Endodermal cell (in vitro differentiated cells): ENCODE results near the gene CIZ1. TPM values are rescaled to one million over a fixed set of nuclear protein-coding genes. Genes with fewer than 3 reads are reported as not detected.

ENCODE experiments used
- DNase-seq: peaks from one replicate; pipeline ENCODE4 v3.0.0-alpha.2; 2017
- H3K27ac ChIP-seq: 2 replicates; pipeline ENCODE4 v1.5.1; 2013; ENCODE audit warnings: mild to moderate bottlenecking, low read depth, low read length, moderate library complexity
- H3K27me3 ChIP-seq: 2 replicates; pipeline ENCODE4 v1.6.1; 2013; ENCODE audit warnings: mild to moderate bottlenecking, low read length, moderate library complexity; ENCODE audit not compliant: insufficient read depth, control insufficient read depth, poor library complexity, severe bottlenecking
- H3K36me3 ChIP-seq: 2 replicates; pipeline ENCODE4 v1.7.0; 2013; ENCODE audit warnings: mild to moderate bottlenecking, low read length, moderate library complexity; ENCODE audit not compliant: control insufficient read depth, insufficient read depth
- H3K4me1 ChIP-seq: one replicate; pipeline ENCODE4 v1.7.0; 2013; ENCODE audit warnings: low read length; ENCODE audit not compliant: control insufficient read depth, insufficient read depth
- H3K4me3 ChIP-seq: 2 replicates; pipeline ENCODE4 v1.5.1; 2013; ENCODE audit warnings: mild to moderate bottlenecking, low read length, moderate library complexity
- H3K9ac ChIP-seq: 2 replicates; pipeline ENCODE4 v1.6.1; 2013; ENCODE audit warnings: mild to moderate bottlenecking, low read length, moderate library complexity; ENCODE audit not compliant: poor library complexity, severe bottlenecking; ENCODE audit errors: extremely low read depth
- H3K9me3 ChIP-seq: 2 replicates; pipeline ENCODE4 v1.6.1; 2013; ENCODE audit warnings: mild to moderate bottlenecking, low read length, moderate library complexity; ENCODE audit not compliant: control insufficient read depth
- H3K27ac Mint-ChIP-seq: 2 replicates; pipeline ENCODE4 v1.8.0; 2020; ENCODE audit warnings: mixed read lengths
- H3K27me3 Mint-ChIP-seq: 2 replicates; pipeline ENCODE4 v1.8.0; 2021; ENCODE audit warnings: mild to moderate bottlenecking, mixed read lengths; ENCODE audit not compliant: insufficient read depth
- H3K36me3 Mint-ChIP-seq: 2 replicates; pipeline ENCODE4 v1.8.0; 2020; ENCODE audit warnings: low read depth, mixed read lengths
- H3K4me1 Mint-ChIP-seq: 2 replicates; pipeline ENCODE4 v1.8.0; 2020; ENCODE audit warnings: mixed read lengths
- H3K4me3 Mint-ChIP-seq: 2 replicates; pipeline ENCODE4 v1.8.0; 2020; ENCODE audit warnings: mild to moderate bottlenecking, moderate library complexity, mixed read lengths
- H3K9me3 Mint-ChIP-seq: 2 replicates; pipeline ENCODE4 v1.8.0; 2020; ENCODE audit warnings: mild to moderate bottlenecking, mixed read lengths
- WGBS, 2 experiments: methylation state at CpG; one replicate each; pipeline versions ENCODE4 v1.1.5 to v1.1.7; 2013; ENCODE audit warnings: missing lambda C conversion rate in 2 of 2, mixed read lengths in 1 of 2; ENCODE audit not compliant: insufficient coverage in 1 of 2, insufficient read length in 1 of 2; 5-methylcytosine and 5-hydroxymethylcytosine counted together
- total RNA-seq, 2 donors: library from RNA; stranded (reverse); fragmentation: NEBNext Ultra II Directional in 1 of 2; extraction: Animal tissue kit (Norgen Biotek cat#: 25700) in 1 of 2; gene quantifications; 2 replicates in 1 of 2; 3 replicates in 1 of 2; pipeline ENCODE4 v1.2.1, GENCODE V29; 2021
- TF ChIP-seq, protein P1 (sequence below): fragments of 200-600 bp; sonication (generic); conservative IDR thresholded peaks from 2 replicates; pipeline ENCODE4 v1.5.0; 2021; ENCODE audit warnings: antibody characterized with exemption, mild to moderate bottlenecking

CIZ1 gene
- total RNA-seq, 2 donors from 2014 or later = 115 to 117 TPM

DNA sequence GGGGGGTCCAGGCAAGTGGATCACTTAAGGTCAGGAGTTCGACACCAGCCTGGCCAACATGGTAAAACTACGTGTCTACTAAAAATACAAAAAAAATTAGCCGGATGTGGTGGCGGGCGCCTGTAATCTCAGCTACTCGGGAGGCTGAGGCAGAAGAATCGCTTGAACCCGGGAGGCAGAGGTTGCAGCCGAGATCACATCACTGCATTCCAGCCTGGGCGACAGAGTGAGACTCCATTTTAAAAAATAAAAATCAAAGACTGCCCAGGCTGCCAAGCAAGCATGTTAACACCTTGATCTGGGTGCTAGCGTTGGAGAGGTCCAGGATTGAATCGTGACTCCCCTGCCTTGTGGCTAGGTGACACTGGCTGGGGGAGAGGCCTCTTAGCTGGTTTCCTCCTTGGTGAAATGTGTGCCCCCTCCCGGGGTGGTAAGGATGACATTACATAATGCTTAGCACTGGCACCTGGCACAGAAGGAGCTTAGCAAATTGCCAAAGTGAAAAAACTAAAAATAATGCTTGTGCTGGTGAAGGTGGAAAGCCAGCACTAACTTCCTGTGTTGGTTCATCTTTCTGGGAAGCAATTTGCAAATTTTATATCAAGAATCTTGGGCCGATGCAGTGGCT is 2.2 kb upstream of the CIZ1 start:
- WGBS, 2 experiments = 95 to 96% methylated on average over 14 of the region's 14 CpGs
- Mint-ChIP-seq H3K4me3 (no peak overlapping the region), H3K27me3 (no peaks in the 10 kb centered on the region), H3K9me3 (no peaks in the 10 kb centered on the region), H3K27ac (no peak overlapping the region), H3K36me3 (peaks cover 13% of the 10 kb centered on the region), H3K4me1 (peaks cover 6% of the 10 kb centered on the region)
- Histone ChIP-seq H3K36me3 (peaks cover 11% of the 10 kb centered on the region), H3K4me3 (no peak overlapping the region), H3K9ac (no peak overlapping the region), H3K9me3 (no peaks in the 10 kb centered on the region), H3K4me1 (no peaks in the 10 kb centered on the region), H3K27ac (no peak overlapping the region), H3K27me3 (no peaks in the 10 kb centered on the region)
- no peak for DNase-seq
- TF ChIP-seq, protein P1, sequence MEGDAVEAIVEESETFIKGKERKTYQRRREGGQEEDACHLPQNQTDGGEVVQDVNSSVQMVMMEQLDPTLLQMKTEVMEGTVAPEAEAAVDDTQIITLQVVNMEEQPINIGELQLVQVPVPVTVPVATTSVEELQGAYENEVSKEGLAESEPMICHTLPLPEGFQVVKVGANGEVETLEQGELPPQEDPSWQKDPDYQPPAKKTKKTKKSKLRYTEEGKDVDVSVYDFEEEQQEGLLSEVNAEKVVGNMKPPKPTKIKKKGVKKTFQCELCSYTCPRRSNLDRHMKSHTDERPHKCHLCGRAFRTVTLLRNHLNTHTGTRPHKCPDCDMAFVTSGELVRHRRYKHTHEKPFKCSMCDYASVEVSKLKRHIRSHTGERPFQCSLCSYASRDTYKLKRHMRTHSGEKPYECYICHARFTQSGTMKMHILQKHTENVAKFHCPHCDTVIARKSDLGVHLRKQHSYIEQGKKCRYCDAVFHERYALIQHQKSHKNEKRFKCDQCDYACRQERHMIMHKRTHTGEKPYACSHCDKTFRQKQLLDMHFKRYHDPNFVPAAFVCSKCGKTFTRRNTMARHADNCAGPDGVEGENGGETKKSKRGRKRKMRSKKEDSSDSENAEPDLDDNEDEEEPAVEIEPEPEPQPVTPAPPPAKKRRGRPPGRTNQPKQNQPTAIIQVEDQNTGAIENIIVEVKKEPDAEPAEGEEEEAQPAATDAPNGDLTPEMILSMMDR = no peak

DNA sequence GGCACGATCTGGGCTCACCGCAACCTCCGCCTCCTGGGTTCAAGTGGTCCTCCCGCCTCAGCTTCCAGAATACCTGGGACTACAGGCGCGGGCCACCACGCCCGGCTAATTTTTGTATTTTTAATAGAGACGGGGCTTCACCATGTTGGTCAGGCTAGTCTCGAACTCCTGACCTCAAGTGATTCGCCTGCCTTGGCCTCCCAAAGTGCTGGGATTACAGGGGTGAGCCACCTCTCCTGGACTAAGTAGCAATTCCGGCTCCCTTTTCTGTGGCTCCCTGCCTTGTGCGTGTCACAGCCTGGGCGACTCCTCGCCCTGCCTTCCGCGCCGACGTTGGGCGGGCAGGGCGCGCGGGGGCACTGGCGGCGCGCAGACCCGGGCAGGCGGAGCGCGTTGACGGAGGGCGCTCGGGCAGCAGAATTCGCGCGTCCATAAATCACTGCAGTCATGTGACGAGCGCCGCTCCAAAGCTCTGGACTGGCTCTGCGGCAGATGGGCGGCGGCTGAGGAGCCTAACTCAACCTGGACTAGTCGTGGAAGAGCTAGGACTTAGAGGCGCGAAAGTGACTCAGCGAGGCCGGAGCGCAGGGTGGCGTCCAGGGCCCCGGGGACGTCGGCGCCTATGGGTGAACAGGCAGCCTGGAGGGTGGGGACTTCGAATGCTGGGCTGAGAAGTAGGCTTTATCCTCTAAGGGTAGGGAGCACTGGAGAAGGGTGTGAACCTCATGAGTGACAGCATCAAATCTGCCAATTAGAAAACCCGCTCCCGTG is 1.4 kb upstream of the CIZ1 start:
- Histone ChIP-seq H3K4me1 (no peaks in the 10 kb centered on the region), H3K9me3 (no peaks in the 10 kb centered on the region), H3K27me3 (no peaks in the 10 kb centered on the region), H3K9ac (no peak overlapping the region), H3K36me3 (peaks cover 19% of the 10 kb centered on the region), H3K4me3 (no peak overlapping the region), H3K27ac (no peak overlapping the region)
- TF ChIP-seq, protein P1 = no peak
- 96% methylated on average over 56 of the region's 56 CpGs for WGBS, 2 experiments
- no peak overlapping the region for H3K27ac Mint-ChIP-seq
- peaks cover 20% of the 10 kb centered on the region for H3K36me3 Mint-ChIP-seq
- no peaks in the 10 kb centered on the region for H3K27me3 Mint-ChIP-seq
- no peaks in the 10 kb centered on the region for H3K9me3 Mint-ChIP-seq
- peaks cover 6% of the 10 kb centered on the region for H3K4me1 Mint-ChIP-seq
- no peak for DNase-seq
- no peak overlapping the region for H3K4me3 Mint-ChIP-seq

DNA sequence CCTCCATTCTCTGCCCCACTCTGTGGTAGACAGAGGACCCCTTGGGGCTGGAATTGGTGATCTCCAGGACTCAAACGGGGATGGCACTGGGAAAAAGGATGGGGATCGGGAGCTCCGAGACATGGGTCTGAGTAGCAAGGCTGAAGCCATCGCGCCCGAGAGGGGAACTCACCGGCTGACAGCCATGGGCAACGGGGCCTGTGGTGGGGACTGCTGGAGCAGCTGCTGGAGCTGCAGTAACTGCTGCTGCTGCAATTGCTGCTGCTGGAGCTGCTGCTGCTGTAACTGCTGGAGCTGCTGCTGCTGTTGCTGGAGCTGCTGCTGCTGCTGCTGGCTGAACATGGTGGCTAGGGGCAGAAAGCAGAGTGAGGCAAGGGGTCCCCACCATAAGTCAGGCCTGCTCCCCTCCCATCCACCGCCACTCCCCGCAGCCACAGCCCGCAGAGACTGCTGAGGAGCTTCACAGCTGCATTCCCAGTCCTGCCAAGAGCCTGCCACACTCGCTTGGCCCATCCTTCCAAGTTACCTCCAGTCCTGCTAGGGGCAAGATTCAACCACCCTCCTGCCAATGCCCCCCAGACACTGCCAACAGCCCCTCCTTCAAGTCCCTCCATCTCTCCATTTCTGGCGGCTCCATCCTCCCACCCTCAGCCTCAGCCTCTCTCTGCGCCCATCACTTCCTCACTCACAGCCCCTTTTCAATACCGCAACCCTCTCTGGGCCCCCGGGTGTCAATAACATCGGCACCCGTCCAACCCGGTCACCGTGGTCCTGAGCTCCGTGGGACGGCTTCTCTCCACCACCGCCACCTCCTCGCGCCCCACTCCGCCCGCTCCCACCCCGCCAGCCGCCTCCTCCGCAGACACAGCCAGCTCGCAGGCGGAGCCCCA is 611 bp downstream of the CIZ1 start:
- H3K27ac ChIP-seq = peak overlapping the region; percentile 32
- H3K4me3 ChIP-seq = peak overlapping the region; percentile 90
- DNase-seq = no peak
- peak overlapping the region; percentile 86 for H3K27ac Mint-ChIP-seq
- H3K9me3 Mint-ChIP-seq = no peaks in the 10 kb centered on the region
- no peaks in the 10 kb centered on the region for H3K9me3 ChIP-seq
- peaks cover 33% of the 10 kb centered on the region for H3K36me3 Mint-ChIP-seq
- TF ChIP-seq, protein P1 = no peak
- H3K27me3 ChIP-seq = no peaks in the 10 kb centered on the region
- H3K4me1 Mint-ChIP-seq = peaks cover 12% of the 10 kb centered on the region
- H3K9ac ChIP-seq = peak overlapping the region; percentile 50
- no peaks in the 10 kb centered on the region for H3K27me3 Mint-ChIP-seq
- 27 to 58% methylated on average over 13 to 32 of the region's 32 CpGs for WGBS, 2 experiments
- no peaks in the 10 kb centered on the region for H3K4me1 ChIP-seq
- peak overlapping the region; percentile 90 for H3K4me3 Mint-ChIP-seq
- H3K36me3 ChIP-seq = peaks cover 26% of the 10 kb centered on the region
